ENCODE results near the gene BEND2. TPM values are rescaled to one million over a fixed set of nuclear protein-coding genes. Genes with fewer than 3 reads are reported as not detected.
"Not testable (repeated sequence)": the region's sequence is repeated elsewhere in the genome, so short reads cannot be mapped to it uniquely, and the experiment has no call there.

The BEND2 gene
- not detected for total RNA-seq

- DNase-seq, result no peak
Measured at GRCh38 chrX:18220786-18221185, at the start of gene BEND2. Gene BEND2, minus strand, starts transcription at chrX:18220886. Its CDS starts 136 bp downstream, at chrX:18220750.

- DNase-seq, result no peak
Measured at GRCh38 chrX:18255059-18255458, 34.4 kb upstream of the BEND2 start.

GRCh38 chrX:18252644-18253359, 32.1 kb upstream of the BEND2 start:
- peak; percentile 0 for DNase-seq

- DNase-seq, result not testable (repeated sequence)
Measured at GRCh38 chrX:18229646-18230045, 9.0 kb upstream of the BEND2 start.

GRCh38 chrX:18228069-18228468, 7.4 kb upstream of the BEND2 start:
- DNase-seq, result no peak

GRCh38 chrX:18227458-18227857, 6.8 kb upstream of the BEND2 start:
- DNase-seq, result no peak

- no peak for DNase-seq
Measured at GRCh38 chrX:18210470-18210869, 10.2 kb downstream of the BEND2 start.

GRCh38 chrX:18206657-18207056, 14.0 kb downstream of the BEND2 start:
- DNase-seq, result no peak

GRCh38 chrX:18203631-18204030, 17.1 kb downstream of the BEND2 start:
- no peak for DNase-seq

- DNase-seq, result no peak
Measured at GRCh38 chrX:18194688-18195087, 26.0 kb downstream of the BEND2 start.

GRCh38 chrX:18179446-18179845, 41.2 kb downstream of the BEND2 start:
- no peak for DNase-seq

GRCh38 chrX:18174971-18175370, 45.7 kb downstream of the BEND2 start:
- DNase-seq, result no peak

GRCh38 chrX:18174209-18174608, 46.5 kb downstream of the BEND2 start:
- no peak for DNase-seq

GRCh38 chrX:18173494-18174180, 47.0 kb downstream of the BEND2 start:
- no peak for DNase-seq

GRCh38 chrX:18172970-18173369, 47.7 kb downstream of the BEND2 start:
- DNase-seq, result no peak

- no peak for DNase-seq
Measured at GRCh38 chrX:18170910-18171309, 49.8 kb downstream of the BEND2 start.

GRCh38 chrX:18166068-18166467, 54.6 kb downstream of the BEND2 start:
- DNase-seq, result no peak

GRCh38 chrX:18160369-18160768, 60.3 kb downstream of the BEND2 start:
- DNase-seq, result no peak

GRCh38 chrX:18158963-18159362, 61.7 kb downstream of the BEND2 start:
- no peak for DNase-seq

- DNase-seq, result no peak
Measured at GRCh38 chrX:18151649-18152048, 69.0 kb downstream of the BEND2 start.

GRCh38 chrX:18151157-18151556, 69.5 kb downstream of the BEND2 start:
- no peak for DNase-seq

- DNase-seq, result no peak
Measured at GRCh38 chrX:18149454-18149853, 71.2 kb downstream of the BEND2 start.

GRCh38 chrX:18146954-18147353, 73.7 kb downstream of the BEND2 start:
- no peak for DNase-seq

GRCh38 chrX:18146009-18146408, 74.7 kb downstream of the BEND2 start:
- DNase-seq, result no peak
